HEK293 (cell line): ENCODE results near the gene FOXN1.

Source experiments
- CTCF ChIA-PET: fragments of 350-600 bp; formaldehyde crosslinking; extraction: SDS; loops from one replicate; lab custom pipeline; 2021; ENCODE audit warnings: antibody characterized with exemption; lab: Yijun Ruan, JAX
- POLR2A ChIA-PET: fragments of 300-600 bp; formaldehyde crosslinking; extraction: SDS; loops from one replicate; lab custom pipeline; 2020; ENCODE audit warnings: antibody characterized with exemption, inconsistent platforms; lab: Yijun Ruan, JAX
- H3K27ac ChIP-seq: fragments of 200-500 bp; sonication (Bioruptor generic); 2 replicates; pipeline ENCODE4 v1.5.1; 2014; ENCODE audit warnings: low read depth, low read length, control low read depth, inconsistent platforms; ENCODE audit errors: extremely low read depth
- H3K36me3 ChIP-seq, 2 experiments: fragments of 200-500 bp in 1 of 2; sonication (Bioruptor generic) in 1 of 2; 1 replicate in 1 of 2; 2 replicates in 1 of 2; pipeline ENCODE4 v1.5.1; 2014 to 2017; ENCODE audit warnings: inconsistent platforms in 2 of 2, low read length in 2 of 2; ENCODE audit not compliant: control insufficient read depth in 2 of 2, insufficient read depth in 1 of 2
- H3K4me1 ChIP-seq: fragments of 200-500 bp; sonication (Bioruptor generic); 2 replicates; pipeline ENCODE4 v1.5.1; 2014; ENCODE audit warnings: mild to moderate bottlenecking, low read length, inconsistent platforms; ENCODE audit not compliant: control insufficient read depth, insufficient read depth
- H3K4me3 ChIP-seq: 2 replicates; pipeline ENCODE4 v1.5.1; 2011; ENCODE audit warnings: low read depth, mild to moderate bottlenecking, control low read depth, low read length, moderate library complexity
- H3K9me3 ChIP-seq: fragments of 200-500 bp; sonication (Bioruptor generic); 2 replicates; pipeline ENCODE4 v1.5.1; 2014; ENCODE audit warnings: low read depth, low read length, inconsistent platforms; ENCODE audit not compliant: control insufficient read depth, insufficient read depth
- BCL6B ChIP-seq: fragments of 450-650 bp; formaldehyde crosslinking; IDR thresholded peaks from 2 replicates; pipeline ENCODE4 v1.5.1; 2017; ENCODE audit warnings: missing biosample characterization, missing genetic modification characterization
- EGR2 ChIP-seq: fragments of 450-650 bp; formaldehyde crosslinking; IDR thresholded peaks from 2 replicates; pipeline ENCODE4 v1.5.1; 2016; ENCODE audit warnings: low read depth, missing biosample characterization, missing genetic modification characterization
- GLIS2 ChIP-seq: fragments of 450-650 bp; formaldehyde crosslinking; IDR thresholded peaks from 2 replicates; pipeline ENCODE4 v1.5.1; 2016; ENCODE audit warnings: missing biosample characterization, missing genetic modification characterization
- PATZ1 ChIP-seq: fragments of 450-650 bp; formaldehyde crosslinking; IDR thresholded peaks from 2 replicates; pipeline ENCODE4 v1.5.1; 2016; ENCODE audit warnings: missing biosample characterization, missing genetic modification characterization
- TSHZ1 ChIP-seq: fragments of 450-650 bp; formaldehyde crosslinking; IDR thresholded peaks from 2 replicates; pipeline ENCODE4 v1.5.1; 2016; ENCODE audit warnings: missing biosample characterization, missing genetic modification characterization, borderline replicate concordance
- ZBTB17 ChIP-seq: fragments of 450-650 bp; formaldehyde crosslinking; IDR thresholded peaks from 2 replicates; pipeline ENCODE4 v1.5.1; 2016; ENCODE audit warnings: missing biosample characterization, missing genetic modification characterization
- ZNF548 ChIP-seq: fragments of 450-650 bp; formaldehyde crosslinking; IDR thresholded peaks from 2 replicates; pipeline ENCODE4 v1.5.1; 2016; ENCODE audit warnings: missing biosample characterization, missing genetic modification characterization
- ZNF768 ChIP-seq: fragments of 450-650 bp; formaldehyde crosslinking; IDR thresholded peaks from 2 replicates; pipeline ENCODE4 v1.5.1; 2018; ENCODE audit warnings: missing biosample characterization, mild to moderate bottlenecking, missing genetic modification characterization
- TF ChIP-seq, protein P1 (sequence below): fragments of 450-650 bp; formaldehyde crosslinking; IDR thresholded peaks from 2 replicates; pipeline ENCODE4 v1.5.1; 2016; ENCODE audit warnings: missing biosample characterization, missing genetic modification characterization

FOXN1 gene

DNA sequence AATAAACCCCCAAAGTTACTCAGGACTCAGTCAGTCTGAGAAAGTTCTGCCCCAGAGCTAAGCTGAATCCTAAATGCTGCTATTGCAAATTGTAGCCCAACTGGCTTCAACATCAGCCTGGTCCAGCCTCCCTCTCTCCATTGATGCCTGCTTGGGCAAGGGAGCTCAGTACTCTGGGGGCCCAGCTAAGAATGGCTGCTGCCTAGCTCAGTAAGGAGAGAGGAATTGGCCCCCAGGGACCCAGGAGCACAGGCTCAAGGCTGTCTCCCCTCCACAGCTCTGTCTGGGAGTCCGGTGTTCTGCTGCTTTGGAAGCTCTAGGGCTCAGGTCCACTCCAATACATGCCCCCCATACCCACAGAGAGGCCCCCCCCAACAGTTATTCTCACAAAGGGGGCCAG lies 44.7 kb downstream of the FOXN1 start:
- POLR2A ChIA-PET, result interaction anchor here (0.6 to 8.9 kb wide), 7 partner anchors 9 to 193 kb away, joined by 3 to 68 read pairs (median 4); partner anchors contain the start of genes PIGS and POLDIP2
- CTCF ChIA-PET, result interaction anchor here (0.6 to 6.8 kb wide), 12 partner anchors 11 to 299 kb away, joined by 3 to 46 read pairs (median 5); partner anchors contain the start of genes PIGS and RSKR
- Histone ChIP-seq H3K36me3 (peaks cover 28 to 51% of the 10 kb centered on the region in 2 experiments), H3K9me3 (no peaks in the 10 kb centered on the region), H3K27ac (no peak overlapping the region), H3K4me3 (no peak overlapping the region), H3K4me1 (peaks cover 14% of the 10 kb centered on the region)
- TF ChIP-seq ZNF548 (no peak), GLIS2 (tag by site-specific recombination) (0 out of 2 replicates have a peak, but pooled peaks have one; percentile 29), EGR2 (tag by site-specific recombination) (no peak), PATZ1 (tag by site-specific recombination) (peak; percentile 43; the same call in 1 of the 2 replicates)
- TF ChIP-seq, protein P1, sequence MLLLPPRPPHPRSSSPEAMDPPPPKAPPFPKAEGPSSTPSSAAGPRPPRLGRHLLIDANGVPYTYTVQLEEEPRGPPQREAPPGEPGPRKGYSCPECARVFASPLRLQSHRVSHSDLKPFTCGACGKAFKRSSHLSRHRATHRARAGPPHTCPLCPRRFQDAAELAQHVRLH (tag by site-specific recombination), result no peak

- CTCF ChIA-PET, result interaction anchor here (0.6 to 6.8 kb wide), 10 partner anchors 11 to 791 kb away, joined by 3 to 46 read pairs (median 7); partner anchors contain the start of genes PIGS and RSKR
Observed at GRCh38 chr17:28551421-28552175, 45.5 kb downstream of the FOXN1 start.

More at GRCh38 chr17:28551421-28552175, 45.5 kb downstream of the FOXN1 start:
- TF ChIP-seq BCL6B (tag by site-specific recombination) (no peak), ZBTB17 (tag by site-specific recombination) (no peak), ZNF768 (tag by site-specific recombination) (peak; percentile 97), TSHZ1 (no peak)
- TF ChIP-seq, protein P1 (tag by site-specific recombination), result 0 out of 2 replicates have a peak, but pooled peaks have one; percentile 36
- TF ChIP-seq, all 188 proteins: peak for 2
- H3K9me3 ChIP-seq, result no peaks in the 10 kb centered on the region
- no peak overlapping the region for H3K27ac ChIP-seq
- POLR2A ChIA-PET, result interaction anchor here (0.6 to 8.9 kb wide), 6 partner anchors 20 to 194 kb away, joined by 3 to 68 read pairs (median 4); partner anchors contain the start of genes BLTP2, PIGS and POLDIP2
- H3K4me1 ChIP-seq, result peaks cover 14% of the 10 kb centered on the region
- peak overlapping the region; percentile 74 for H3K4me3 ChIP-seq
- peaks cover 34 to 51% of the 10 kb centered on the region in 2 experiments for H3K36me3 ChIP-seq
